Ascending aorta (tissue), 2 donors: ENCODE results near the gene CELF4. TPM values are rescaled to one million over a fixed set of nuclear protein-coding genes. Genes with fewer than 3 reads are reported as not detected.
A peak's percentile ranks its signal among the peaks of the same experiment; 100 is the strongest.

Source experiments
- DNase-seq, 2 donors: peaks; one replicate each; pipeline ENCODE4 v3.0.0-alpha.2; 2019; ENCODE audit warnings: low spot score in 2 of 2
- H3K27ac ChIP-seq, 2 donors: fragments of 200-600 bp; sonication (generic); one replicate each; pipeline ENCODE4 v1.5.1; 2016 to 2017; ENCODE audit warnings: mild to moderate bottlenecking in 1 of 2
- H3K27me3 ChIP-seq: fragments of 200-600 bp; sonication (generic); one replicate; pipeline ENCODE4 v1.5.1; 2017
- H3K36me3 ChIP-seq, 2 donors: fragments of 200-600 bp; sonication (generic); one replicate each; pipeline ENCODE4 v1.5.1; 2016
- H3K4me1 ChIP-seq, 2 donors: fragments of 200-600 bp; sonication (generic); one replicate each; pipeline ENCODE4 v1.5.1; 2016 to 2017; ENCODE audit warnings: mild to moderate bottlenecking in 1 of 2
- H3K4me3 ChIP-seq, 2 donors: fragments of 200-600 bp; sonication (generic); one replicate each; pipeline ENCODE4 v1.5.1; 2016 to 2017; ENCODE audit warnings: mild to moderate bottlenecking in 1 of 2
- H3K9me3 ChIP-seq, 2 donors: fragments of 200-600 bp; sonication (generic); one replicate each; pipeline ENCODE4 v1.5.1; 2016
- intact Hi-C: fragments of 100-400 bp; cut with DNase I; formaldehyde crosslinking; loops from one replicate; pipeline ENCODE4 v1.15.1; 2023
- total RNA-seq: library from RNA; depleted of rRNA; stranded (reverse); fragments of >200 nt; gene quantifications from one replicate; pipeline ENCODE4 v1.1.0, GENCODE V29; 2016
- TF ChIP-seq, protein P1 (sequence below), 3 experiments: fragments of 200-600 bp in 2 of 3; fragments of 450-650 bp in 1 of 3; sonication (generic) in 2 of 3; IDR thresholded peaks; one replicate each; pipeline ENCODE4 v1.5.1; 2016 to 2019; ENCODE audit warnings: antibody characterized with exemption in 3 of 3, mild to moderate bottlenecking in 1 of 3, moderate library complexity in 1 of 3

Gene CELF4
- total RNA-seq: not detected

DNA sequence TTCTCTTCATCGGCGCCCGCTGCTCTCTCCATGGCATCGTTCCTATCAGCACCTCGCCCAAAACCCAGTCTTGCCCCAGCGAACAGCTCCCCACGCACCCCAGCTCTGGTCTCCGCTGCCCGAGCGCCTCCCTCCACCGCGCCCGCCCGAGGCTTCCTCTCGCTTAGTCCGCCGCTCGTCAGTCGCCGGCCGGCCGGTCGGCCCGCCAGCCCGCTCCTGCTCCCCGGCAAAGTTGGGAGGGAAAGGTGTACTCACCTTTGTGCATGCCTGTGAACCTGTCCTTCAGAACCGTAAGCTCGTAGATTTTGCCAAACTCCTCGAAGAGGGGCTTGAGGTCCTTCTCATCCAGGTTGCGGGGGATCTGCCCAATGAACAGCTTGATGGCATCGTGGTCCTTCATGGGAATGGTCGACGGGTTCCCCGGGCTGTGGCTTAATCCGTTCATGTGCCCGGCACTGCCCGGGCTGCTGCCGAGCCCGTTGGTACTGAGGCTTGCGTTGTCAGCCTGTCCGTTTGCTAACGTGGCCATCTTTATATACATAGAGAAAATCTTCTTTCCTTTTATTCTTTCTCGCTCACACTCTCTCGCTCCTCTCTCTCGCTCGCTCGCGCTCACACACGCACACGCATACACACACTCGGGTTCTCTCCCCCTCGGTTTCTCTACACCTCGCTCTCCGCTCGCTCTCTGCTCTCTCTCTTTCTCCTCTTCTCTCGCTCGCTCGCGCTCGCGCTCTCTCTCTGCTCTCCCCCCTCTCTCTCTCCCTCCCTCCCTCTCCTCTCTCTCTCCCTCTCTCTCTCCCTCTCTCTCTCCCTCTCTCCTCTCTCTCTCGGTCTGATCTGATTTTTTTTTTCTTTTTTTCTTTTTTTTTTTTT, at the start of gene CELF4:
CELF4 (minus strand) TSS at position 698 of the 876 bp plus-strand sequence.
- TF ChIP-seq, protein P1, sequence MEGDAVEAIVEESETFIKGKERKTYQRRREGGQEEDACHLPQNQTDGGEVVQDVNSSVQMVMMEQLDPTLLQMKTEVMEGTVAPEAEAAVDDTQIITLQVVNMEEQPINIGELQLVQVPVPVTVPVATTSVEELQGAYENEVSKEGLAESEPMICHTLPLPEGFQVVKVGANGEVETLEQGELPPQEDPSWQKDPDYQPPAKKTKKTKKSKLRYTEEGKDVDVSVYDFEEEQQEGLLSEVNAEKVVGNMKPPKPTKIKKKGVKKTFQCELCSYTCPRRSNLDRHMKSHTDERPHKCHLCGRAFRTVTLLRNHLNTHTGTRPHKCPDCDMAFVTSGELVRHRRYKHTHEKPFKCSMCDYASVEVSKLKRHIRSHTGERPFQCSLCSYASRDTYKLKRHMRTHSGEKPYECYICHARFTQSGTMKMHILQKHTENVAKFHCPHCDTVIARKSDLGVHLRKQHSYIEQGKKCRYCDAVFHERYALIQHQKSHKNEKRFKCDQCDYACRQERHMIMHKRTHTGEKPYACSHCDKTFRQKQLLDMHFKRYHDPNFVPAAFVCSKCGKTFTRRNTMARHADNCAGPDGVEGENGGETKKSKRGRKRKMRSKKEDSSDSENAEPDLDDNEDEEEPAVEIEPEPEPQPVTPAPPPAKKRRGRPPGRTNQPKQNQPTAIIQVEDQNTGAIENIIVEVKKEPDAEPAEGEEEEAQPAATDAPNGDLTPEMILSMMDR (IDR thresholded peaks at IDR 0.05): no peak
- Histone ChIP-seq H3K9me3 (no peaks in the 10 kb centered on the region), H3K4me1 (peaks cover 8 to 21% of the 10 kb centered on the region in 2 donors), H3K4me3 (peak within 1 kb of the TSS; percentile 65 to 66), H3K27ac (no peak within 1 kb of the TSS), H3K36me3 (no peaks in the 10 kb centered on the region), H3K27me3 (no peaks in the 10 kb centered on the region)
- no peak for DNase-seq
- intact Hi-C loops: no loop called here

- intact Hi-C loops: no loop called here
- no peak for DNase-seq
These were observed 47.6 kb upstream of the CELF4 start for GRCh38 chr18:37613253-37613565.

DNA sequence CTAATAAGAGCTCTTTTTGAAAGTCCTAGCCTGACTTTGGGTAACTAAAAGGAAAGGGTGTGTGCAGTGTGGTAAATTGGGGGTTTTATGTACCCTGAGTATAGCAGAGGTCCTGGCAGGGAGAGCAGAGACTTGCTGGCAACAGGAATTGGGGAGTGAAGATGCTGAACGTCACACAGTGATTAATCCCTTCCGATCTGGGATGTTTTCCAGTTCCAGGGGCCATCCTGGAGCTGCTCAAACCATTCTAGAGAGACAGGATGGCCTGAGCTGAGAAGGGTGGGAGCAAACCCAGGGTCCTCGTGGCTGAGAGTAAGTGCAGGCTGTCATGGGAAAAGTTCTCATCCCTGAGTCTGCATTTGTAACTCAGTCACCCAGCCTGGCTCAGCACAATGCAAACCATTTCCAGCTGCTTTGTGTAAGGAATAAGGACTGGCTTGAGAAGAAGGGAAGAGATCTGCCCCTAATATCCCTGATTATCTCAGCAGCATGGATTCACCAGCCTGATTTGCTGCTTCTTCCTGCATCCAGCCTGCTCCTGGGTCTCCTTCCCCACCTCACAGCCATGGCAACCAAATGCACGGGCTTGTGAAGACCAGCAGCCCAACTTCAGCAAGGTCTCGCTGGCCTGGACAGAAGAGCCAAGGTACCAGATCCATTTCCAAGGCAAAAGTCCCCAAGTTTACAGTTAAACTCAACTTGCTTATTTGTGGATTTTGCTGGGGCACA, 47.1 kb upstream of the CELF4 start:
- TF ChIP-seq, protein P1 (IDR thresholded peaks at IDR 0.05): no peak
- Histone ChIP-seq H3K27ac (no peak overlapping the region), H3K36me3 (no peaks in the 10 kb centered on the region), H3K27me3 (no peaks in the 10 kb centered on the region), H3K9me3 (no peaks in the 10 kb centered on the region), H3K4me1 (no peaks in the 10 kb centered on the region), H3K4me3 (no peak overlapping the region)
- intact Hi-C loops: no loop called here
- DNase-seq: no peak

More at GRCh38 chr18:37613253-37613565, 47.6 kb upstream of the CELF4 start:
- no peaks in the 10 kb centered on the region for H3K27me3 ChIP-seq
- H3K27ac ChIP-seq: no peak overlapping the region
- H3K4me1 ChIP-seq: no peaks in the 10 kb centered on the region
- H3K4me3 ChIP-seq: no peak overlapping the region
- TF ChIP-seq, protein P1 (IDR thresholded peaks at IDR 0.05): no peak
- no peaks in the 10 kb centered on the region for H3K36me3 ChIP-seq
- no peaks in the 10 kb centered on the region for H3K9me3 ChIP-seq

DNA sequence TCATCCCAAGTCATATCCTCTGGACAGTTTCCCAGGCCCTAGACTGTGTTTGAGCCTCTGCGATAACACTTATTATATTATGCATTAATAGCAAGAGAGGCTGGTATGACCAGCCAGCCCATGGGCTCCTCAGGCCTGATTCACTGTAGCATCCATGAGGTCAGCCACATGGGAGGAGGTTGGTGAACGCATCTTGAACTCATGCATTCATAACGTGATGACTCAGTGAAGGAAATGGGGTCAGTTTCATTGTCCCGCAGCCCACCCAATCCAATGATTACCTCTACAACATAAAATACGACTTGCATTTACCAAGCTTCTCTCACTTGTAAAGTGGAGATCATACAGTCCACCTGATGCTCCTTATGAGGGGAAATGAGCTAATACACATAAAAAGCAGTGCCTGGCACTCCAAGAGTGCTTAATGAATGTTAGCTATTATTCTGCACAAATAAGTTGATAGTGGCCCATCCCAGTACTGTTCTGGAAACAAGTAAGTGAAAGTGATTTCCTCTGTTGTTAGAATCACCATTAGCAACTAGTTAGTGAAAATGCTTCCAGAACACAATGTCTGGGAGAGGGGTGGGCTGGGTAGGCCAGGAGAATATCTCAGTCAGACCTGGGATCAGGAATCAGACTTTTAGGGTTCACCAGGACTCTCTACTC, 46.1 kb upstream of the CELF4 start:
- Histone ChIP-seq H3K27me3 (no peaks in the 10 kb centered on the region), H3K9me3 (no peaks in the 10 kb centered on the region), H3K27ac (no peak overlapping the region), H3K36me3 (no peaks in the 10 kb centered on the region), H3K4me1 (no peaks in the 10 kb centered on the region), H3K4me3 (no peak overlapping the region)
- DNase-seq: no peak
- intact Hi-C loops: no loop called here
- TF ChIP-seq, protein P1 (IDR thresholded peaks at IDR 0.05): no peak

DNA sequence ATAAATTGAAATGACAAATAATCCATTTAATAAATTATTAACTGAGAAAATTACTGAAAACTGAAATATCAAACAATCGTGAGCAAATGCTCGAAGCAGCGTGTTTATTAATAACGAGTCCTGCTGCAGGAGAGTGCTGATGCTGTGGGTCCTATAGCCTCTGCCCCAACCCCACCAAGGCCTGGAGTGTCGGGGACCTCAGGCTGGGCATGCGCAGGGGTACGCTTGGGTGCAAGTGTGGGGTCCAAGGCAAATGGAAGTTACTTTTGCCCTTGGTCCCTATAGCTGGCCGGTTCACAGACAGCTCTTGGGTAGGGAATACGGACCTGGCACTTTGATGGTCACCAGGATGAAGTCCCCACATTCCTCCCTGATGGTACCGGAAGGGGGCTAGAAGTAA, 43.3 kb upstream of the CELF4 start:
- Histone ChIP-seq H3K4me1 (no peaks in the 10 kb centered on the region), H3K9me3 (no peaks in the 10 kb centered on the region), H3K4me3 (no peak overlapping the region), H3K27me3 (no peaks in the 10 kb centered on the region), H3K27ac (no peak overlapping the region), H3K36me3 (no peaks in the 10 kb centered on the region)
- intact Hi-C loops: no loop called here
- no peak for DNase-seq
- TF ChIP-seq, protein P1 (IDR thresholded peaks at IDR 0.05): no peak
